MM.1S (cell line): ENCODE measurements around the gene C21orf58.

ENCODE experiments used
- CTCF ChIP-seq: fragments of 300-600 bp; sonication (generic); IDR thresholded peaks from 2 replicates; pipeline ENCODE4 v1.5.1; 2016; ENCODE audit warnings: antibody characterized with exemption, low read length, mixed read lengths
- EZH2phosphoT487 ChIP-seq: fragments of 300-600 bp; sonication (generic); IDR thresholded peaks from 2 replicates; pipeline ENCODE4 v1.6.1; 2018; ENCODE audit warnings: antibody characterized with exemption, low read length

DNA sequence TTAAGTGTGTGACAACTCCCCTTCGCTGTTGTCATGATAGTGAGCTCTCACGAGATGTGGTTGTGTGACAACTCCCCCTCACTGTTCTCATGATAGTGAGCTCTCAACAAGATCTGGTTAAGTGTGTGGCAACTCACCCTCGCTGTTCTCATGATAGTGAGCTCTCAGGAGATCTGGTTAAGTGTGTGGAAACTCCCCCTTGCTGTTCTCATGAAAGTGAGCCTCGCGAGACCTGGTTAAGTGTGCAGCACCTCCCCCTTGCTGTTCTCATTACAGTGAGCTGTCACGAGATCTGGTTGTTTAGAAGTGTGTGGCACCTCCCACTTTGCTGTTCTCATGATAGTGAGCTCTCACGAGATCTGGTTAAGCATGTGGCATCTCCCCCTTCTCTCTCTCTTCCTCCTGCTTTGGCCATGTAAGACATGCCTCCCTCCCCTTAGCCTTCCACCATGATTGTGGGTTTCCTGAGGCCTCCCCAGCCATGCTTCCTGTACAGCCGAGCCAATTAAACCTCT lies 70.0 kb downstream of the C21orf58 start:
- TF ChIP-seq CTCF: no peak
- no peak for TF ChIP-seq EZH2phosphoT487
